ENCODE results near the gene TGIF1.

The TGIF1 gene

GRCh38 chr18:3434685-3435084, 15.3 kb upstream of the TGIF1 start:
- no peak for DNase-seq (ENCODE audit: low read depth)

- DNase-seq (ENCODE audit: low read depth) = no peak
Measured at GRCh38 chr18:3440341-3440740, 9.6 kb upstream of the TGIF1 start.

DNA sequence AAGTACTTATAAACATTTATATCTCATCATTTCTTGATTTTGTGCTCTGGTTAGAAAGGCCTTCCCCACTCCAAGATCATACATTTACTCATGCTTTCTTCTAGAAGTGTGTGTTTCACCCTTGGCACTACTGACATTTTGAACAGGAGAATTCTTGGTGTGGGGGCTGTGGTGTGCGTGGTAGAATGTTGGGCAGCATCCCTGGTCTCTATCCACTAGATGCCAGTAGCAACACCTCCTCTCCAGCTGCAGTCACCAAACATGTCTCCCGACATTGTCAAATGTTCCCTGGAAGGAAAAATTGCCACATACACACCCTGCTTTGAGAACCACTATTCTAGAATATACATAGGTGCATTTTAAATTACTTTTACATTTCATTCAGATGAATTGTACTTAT, 8.7 kb upstream of the TGIF1 start:
- DNase-seq (ENCODE audit: low read depth) = no peak

DNA sequence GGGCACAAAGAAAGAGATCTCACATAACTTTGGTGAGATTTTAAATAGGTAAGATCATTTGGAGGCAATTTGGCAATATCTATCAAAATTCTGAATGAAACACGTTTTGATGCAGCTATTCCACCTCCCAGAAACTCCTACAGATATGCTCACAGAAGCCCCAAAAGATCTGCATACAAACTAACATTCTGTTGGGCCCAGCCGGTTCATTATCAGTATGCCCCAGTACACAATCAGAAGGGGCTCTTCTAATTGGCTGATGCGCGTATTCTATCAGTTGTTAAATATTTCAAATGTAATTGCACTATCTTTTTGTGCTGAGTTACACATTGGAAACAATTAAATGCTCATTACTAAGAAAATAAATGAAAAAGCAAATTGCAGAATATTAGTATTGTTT, 7.1 kb upstream of the TGIF1 start:
- DNase-seq (ENCODE audit: low read depth) = no peak

DNA sequence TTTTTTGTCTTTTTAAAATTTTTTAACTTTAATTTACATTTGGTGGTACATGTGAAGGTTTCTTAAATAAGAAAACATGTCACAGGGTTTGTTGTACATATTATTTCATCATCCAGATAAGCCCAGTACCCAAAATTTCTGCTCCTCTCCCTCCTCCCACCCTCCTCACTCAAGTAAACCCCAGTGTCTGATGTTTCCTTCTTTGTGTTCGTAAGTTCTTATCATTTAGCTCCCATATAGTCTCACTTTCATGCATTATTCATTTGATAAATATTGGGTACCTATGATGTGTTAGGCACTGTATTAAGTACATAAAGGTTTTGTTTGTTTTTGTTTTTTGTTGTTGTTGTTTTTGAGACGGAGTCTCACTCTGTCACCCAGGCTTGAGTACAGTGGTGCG, 5.7 kb upstream of the TGIF1 start:
- DNase-seq (ENCODE audit: low read depth) = no peak

DNA sequence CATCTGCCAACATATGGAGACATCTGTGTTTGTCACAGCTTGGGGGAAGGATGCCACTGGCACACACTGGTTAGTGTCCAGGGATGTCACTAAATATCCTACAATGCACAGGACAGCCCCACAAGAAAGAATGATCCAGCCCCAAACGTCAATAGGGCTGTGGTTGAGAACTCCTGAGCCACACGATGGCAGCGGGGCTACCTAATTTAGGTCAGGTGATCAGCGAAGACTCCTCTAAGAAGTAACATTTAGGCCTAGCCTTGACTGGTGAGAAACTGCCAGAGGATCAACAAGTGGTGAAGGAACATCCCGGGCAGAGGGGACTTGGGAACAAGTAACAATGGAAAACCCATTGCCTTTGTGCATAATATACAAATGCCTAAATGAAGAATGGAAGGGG, 5.0 kb upstream of the TGIF1 start:
- no peak for DNase-seq (ENCODE audit: low read depth)

DNA sequence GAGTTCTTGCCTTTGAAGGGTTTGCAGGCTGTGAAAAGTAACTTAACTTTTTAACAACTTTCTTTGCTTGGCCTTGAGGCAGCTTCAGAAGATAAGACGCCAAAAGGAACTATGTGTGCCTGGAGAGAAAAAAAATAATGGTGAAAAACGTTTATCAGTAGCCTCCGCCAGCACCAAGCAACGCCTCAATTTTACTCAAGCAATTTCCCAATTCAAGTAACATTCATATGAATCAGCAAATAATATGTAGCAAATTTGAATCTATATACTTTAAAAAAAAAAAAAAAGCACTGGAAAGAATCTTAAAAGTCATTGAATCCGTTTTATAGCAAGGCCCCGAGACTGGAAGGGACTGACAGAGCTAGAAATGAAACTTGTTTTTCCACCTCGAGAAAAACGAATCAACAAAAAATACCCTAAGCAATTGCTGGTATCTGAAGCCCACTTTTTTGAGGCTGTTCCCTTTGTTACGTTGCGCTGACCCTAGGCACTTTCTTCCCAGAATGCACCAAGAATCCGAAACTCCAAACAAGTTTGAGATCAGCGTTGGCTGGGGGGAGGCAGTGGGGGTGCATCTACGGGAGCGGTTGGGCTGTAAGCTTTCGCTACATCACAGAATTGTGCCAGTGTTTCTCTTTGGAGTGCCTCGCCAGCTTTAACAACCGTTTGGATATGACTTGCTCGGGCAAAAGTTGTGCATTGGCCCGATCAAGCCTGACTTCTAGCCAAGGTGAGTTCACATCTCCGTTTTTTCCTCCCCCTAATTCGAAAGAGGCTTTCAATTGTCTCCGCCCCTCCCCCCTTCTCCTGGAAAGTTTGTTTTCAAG, 2.7 kb upstream of the TGIF1 start:
- peak; percentile 51 for DNase-seq (ENCODE audit: low read depth)

DNA sequence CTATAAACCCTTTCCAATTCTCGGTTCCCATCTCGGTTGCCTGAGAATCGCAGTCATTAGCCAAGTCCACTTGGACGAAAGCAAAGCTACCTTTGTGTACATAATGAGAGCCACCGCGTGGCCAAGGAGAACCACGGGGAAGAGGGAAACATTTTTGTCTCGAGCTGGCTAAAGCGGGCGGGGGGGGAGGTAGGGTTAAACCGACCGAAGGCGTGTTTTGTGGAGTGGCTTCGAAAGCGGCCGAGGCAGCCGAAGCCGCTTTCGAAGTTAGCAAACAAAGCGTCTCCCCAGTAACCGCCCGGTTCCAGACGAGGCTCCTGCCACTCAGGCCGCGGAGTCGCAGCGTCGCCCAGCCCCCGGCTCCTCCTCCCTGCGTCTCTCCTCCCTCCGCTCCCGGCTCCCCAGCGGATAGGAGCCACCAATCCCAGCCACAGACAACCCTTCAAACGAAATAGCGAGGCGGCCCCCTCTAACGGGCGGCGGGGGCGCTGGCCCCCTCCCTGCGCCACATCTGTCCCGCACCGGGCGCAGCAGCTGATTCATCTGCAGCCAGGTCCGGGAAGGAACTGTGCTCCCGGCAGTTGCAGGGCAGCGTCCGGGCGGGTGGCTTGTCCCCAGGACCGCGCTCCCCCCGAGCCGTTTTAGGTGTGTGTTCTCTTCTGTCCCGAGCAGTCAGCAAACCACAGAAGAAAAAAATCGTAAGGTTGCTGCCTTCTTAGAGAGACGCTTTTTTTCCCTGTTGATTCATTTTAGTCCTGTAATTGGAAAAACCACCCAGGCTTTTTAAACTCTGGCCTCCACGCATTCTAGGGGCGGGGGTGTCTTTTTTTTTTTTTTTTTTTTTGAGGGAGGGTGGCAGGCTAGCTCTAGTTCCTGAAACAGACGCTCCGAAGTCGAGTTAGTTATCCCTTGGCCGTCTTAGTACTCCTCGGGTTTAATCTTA, 1.8 kb upstream of the TGIF1 start:
- DNase-seq (ENCODE audit: low read depth) = peak; percentile 92

DNA sequence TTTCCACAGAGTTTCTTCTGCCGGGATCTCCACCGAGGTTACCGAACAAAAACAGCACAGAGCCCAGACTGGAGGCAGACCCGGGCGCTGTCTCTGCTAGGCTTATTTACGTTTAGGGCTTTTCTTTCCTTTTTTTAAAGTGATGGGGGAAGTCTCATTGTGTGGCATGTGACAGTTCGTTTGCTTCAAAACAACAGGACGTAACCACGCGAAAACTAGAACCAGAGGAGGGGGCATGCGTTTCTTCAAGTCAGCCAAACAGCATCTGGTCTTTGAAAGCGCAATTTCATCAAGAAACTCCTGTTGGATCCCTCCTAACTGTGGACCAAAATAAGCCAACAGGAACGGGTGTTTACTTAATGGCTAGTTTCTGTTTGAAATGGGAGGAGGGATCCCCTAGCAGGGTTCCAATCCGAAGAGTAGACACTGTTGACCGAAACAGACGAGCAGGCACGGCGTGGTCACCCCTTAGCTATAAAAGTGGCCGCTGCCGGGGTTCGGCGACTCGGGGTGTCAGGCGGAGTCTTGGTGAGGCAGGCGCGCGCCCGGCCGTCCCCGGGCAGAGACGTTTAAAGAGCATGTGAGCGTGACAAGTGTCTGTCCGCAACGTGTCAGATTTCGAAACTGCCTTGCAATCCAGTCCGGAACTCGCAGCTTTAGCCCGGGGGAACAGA, 997 bp upstream of the TGIF1 start:
- peak; percentile 62 for DNase-seq (ENCODE audit: low read depth)

GRCh38 chr18:3449512-3450011, 410 bp upstream of the TGIF1 start:
- peak; percentile 69 for DNase-seq (ENCODE audit: low read depth)

DNA sequence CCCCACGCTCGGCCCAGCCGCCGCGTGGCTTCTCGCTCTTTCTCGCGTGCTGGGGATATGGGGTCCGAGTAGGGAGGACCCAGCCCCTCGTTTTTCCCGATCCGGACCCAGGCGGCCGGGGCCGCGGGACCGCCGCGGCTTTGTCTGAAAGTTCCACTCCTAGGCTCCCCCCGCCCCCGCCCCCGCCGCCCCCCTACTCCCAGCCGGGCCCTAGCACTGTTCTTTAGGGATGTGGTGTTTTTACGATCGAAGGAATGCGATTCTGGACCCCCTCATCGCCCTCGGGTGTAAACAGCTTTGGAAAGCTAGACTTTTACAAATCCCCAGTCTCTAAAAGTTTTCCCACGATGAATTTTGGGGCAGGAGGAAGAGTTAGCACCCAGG, 819 bp downstream of the TGIF1 start:
- no peak for DNase-seq (ENCODE audit: low read depth)

DNA sequence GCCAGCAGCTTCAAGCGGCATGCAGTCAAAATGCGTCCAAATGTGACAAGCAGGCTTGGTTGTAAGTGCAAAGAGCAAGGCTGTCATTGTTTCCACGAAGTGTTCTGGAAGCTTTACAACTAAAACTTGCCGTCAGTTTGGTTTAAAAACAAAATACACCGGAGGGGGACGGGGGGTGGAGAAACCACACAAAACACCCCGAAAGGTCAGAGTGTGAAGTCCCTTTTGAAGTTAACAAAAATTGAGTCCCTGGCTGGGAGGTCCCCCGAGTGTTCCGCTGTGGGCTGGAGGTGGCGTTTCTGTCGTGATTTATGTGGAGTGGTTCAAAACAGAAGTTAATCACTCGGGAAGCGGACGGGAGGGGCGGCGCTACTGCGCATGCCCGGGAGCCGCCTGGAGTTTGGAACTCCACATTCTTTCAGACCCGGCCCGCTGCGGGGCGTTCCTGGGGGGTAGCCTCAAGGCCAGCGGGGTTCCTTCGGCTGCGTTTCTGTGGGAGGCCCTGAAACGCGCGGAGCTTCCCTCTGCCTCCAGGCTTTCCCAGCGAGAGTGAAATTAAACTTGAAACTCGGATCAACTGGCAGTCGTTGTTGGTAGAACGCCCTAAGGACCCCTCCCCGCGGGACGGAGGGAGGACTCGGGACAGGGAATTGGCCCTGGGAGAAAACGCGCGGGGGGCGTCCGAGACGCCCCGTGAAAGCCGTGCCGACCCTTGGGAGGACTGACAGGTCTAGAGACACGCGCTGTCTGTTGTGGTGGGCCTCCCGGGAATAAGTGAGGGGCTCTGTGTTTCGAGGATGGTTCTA, 1.4 kb downstream of the TGIF1 start:
- DNase-seq (ENCODE audit: low read depth) = peak; percentile 82

DNA sequence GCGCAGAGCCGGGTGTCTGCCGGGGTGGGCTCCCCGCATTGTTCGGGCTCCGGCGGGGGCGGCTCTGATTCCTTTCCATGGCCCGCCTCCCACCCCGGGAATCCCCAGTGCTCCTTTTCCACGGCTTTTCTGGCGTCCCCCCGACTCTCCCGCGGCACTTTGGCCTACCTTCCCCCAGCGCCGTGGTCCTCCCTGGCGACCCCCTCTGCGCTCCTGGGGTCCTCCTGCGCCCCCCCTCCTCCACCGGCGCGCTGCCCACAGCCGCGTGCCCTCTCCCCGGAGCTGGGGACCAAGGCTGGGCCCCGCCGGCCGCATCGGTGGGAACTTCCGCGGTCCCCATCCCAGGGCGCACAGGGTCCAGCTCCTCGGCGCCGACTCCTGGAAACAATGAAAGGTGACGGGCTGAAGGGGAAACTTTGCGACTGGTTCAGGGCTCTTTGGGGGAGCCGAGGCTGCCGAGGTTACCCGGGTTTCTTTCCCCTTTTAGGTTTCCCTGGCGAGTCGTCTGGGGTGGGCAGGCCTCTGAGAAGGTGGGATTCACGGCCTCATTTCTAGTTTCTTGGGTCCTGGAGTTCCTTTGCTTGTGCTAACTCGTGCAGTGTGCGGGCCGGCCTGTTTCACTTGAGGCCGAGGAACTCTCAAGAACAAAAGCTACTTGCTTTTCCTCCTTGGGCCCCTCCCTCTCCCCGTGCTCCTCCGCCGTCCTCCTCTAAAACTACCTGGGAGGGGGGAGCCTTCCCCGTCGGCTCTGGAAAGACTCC, 2.2 kb downstream of the TGIF1 start:
- peak; percentile 42 for DNase-seq (ENCODE audit: low read depth)

- DNase-seq (ENCODE audit: low read depth) = no peak
Measured at GRCh38 chr18:3452750-3453539, 3.0 kb downstream of the TGIF1 start.

DNA sequence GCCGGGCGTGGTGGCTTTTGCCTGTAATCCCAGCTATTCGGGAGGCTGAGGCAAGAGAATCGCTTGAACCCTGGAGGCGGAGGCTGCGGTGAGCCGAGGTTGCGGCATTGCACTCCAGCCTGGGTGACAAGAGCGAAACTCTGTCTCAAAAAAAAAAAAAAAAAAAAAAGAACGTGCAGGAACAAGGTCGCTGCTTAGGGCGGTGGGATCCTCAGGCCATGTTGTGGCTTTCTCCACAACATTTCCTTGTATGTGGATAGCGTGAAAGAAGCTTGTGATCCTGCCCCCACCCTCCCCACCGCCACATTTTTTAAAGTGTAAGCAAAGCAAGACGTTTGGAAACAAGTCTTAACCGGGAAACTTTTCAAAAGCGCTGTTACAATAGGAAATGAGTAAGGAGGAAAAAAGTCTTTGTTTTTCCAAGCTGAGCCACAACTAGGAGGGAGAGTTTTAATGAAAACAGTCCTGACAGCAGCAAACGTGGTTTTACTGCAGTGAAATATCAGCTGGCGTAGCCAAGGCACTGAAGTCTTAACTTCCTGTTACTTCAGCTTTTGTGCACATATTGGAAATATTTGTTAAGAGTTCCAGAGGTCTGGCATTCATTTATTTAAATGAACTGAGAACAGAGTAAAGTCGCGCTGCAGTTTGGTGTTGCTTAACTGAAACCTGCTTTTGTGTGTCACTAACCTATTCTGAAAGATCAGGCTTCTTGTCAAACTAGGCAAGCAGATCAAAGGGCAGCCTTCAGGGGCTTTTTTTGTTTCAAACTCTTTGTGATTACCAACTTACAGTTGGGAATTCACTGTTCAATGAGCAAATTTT, 3.8 kb downstream of the TGIF1 start:
- DNase-seq (ENCODE audit: low read depth) = peak; percentile 88

DNA sequence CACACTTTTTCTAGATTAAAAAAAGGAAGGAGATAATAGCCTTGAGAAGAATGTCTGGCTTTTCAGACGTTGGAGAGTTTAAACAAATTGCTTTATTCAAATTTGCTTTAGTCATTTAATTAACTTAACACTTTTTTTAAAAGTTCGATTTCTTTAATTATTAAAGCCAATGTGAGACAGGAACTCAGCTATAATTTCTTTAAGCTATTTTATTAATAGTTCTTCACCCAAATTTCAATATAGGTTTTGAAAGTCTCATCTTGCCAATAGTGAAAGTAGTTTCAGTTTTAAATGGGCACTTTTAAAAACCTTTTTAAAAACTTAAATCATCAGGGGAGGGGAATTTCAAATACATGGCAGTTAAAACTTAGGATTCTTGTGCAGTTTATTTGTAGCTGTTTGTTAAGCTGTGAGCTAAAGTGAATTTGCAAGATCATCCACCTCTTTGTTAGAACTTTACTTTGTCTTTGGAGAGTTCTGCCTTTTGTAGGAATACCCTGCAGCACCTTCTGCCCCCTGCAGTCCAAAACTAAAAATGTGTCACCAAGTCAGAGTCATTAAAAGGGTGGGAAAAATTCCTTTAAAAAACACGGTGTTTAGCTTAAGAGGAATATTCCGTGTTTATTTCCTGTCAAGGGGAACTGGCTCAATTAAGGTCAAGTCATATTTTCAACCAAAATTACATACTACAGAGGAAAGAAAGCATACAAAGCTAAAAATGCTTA, 4.6 kb downstream of the TGIF1 start:
- DNase-seq (ENCODE audit: low read depth) = peak; percentile 38

DNA sequence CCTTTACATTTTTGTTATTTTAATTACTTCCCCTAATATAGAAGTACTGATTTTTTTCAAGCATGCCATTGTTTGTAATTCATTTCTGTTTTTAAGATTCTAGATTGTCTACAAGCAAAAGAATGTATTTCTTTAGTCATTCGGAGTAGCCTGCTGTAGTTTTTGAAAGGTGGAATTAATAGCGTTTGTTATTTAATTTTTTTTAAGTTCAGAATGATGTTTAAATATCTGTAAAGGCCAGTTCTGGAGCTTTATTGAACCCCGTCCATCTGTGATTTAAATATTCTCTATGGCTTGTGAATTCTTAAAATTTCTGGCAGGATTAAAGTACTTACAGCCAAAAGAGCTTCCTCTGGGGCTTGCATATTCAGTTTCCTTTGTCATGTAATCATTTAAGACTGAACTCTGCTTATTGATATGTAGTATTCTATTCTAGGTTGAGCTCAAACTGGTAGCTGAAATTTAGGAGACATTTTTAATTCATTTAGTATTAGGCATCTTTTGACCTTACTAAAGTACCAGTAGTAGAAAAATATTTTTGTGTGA, 5.2 kb downstream of the TGIF1 start:
- no peak for DNase-seq (ENCODE audit: low read depth)

Data from HS-27A (cell line).